Activated naive CD4-positive, alpha-beta T cell treated with anti-CD3 and anti-CD28 coated beads, Interleukin-2, amount 10 ng/mL, durations not matched to agents 7 days and 5 days (primary cell): ENCODE results near the gene SNX11.

Experiments
- CTCF ChIA-PET: fragments of 350-600 bp; sonication (Branson Sonifier 250); formaldehyde crosslinking; loops from one replicate; lab custom pipeline; 2021; ENCODE audit warnings: antibody characterized with exemption; lab: Charles Lee
- DNase-seq: peaks from one replicate; pipeline ENCODE4 v3.0.0-alpha.2; 2020
- H3K27ac Mint-ChIP-seq: one replicate; pipeline ENCODE4 v1.8.0; 2021; ENCODE audit warnings: mild to moderate bottlenecking, moderate library complexity, mixed read lengths
- H3K27me3 Mint-ChIP-seq: one replicate; pipeline ENCODE4 v1.8.0; 2021; ENCODE audit warnings: mild to moderate bottlenecking, mixed read lengths
- H3K36me3 Mint-ChIP-seq: one replicate; pipeline ENCODE4 v1.8.0; 2021; ENCODE audit warnings: mixed read lengths
- H3K4me1 Mint-ChIP-seq: one replicate; pipeline ENCODE4 v1.8.0; 2021; ENCODE audit warnings: mixed read lengths
- H3K4me3 Mint-ChIP-seq: one replicate; pipeline ENCODE4 v1.8.0; 2021; ENCODE audit warnings: mild to moderate bottlenecking, moderate library complexity, mixed read lengths
- H3K9me3 Mint-ChIP-seq: one replicate; pipeline ENCODE4 v1.8.0; 2021; ENCODE audit warnings: mixed read lengths

SNX11 gene

GRCh38 chr17:48149787-48150463 lies 42.4 kb downstream of the SNX11 start:
- CTCF ChIA-PET = interaction anchor here (2.1 kb wide), 1 partner anchor 19 kb away, joined by 5 read pairs; no protein-coding TSS in a partner anchor

GRCh38 chr17:48150597-48151001 lies 43.0 kb downstream of the SNX11 start:
- Mint-ChIP-seq H3K9me3 (no peaks in the 10 kb centered on the region), H3K27me3 (no peaks in the 10 kb centered on the region), H3K27ac (no peak overlapping the region), H3K4me3 (no peak overlapping the region), H3K36me3 (peaks cover 40% of the 10 kb centered on the region), H3K4me1 (no peaks in the 10 kb centered on the region)
- CTCF ChIA-PET = no interaction called here
- no peak for DNase-seq

More at GRCh38 chr17:48149787-48150463, 42.4 kb downstream of the SNX11 start:
- no peaks in the 10 kb centered on the region for H3K9me3 Mint-ChIP-seq
- H3K27ac Mint-ChIP-seq = no peak overlapping the region
- H3K4me3 Mint-ChIP-seq = no peak overlapping the region
- no peaks in the 10 kb centered on the region for H3K27me3 Mint-ChIP-seq
- no peak for DNase-seq
- no peaks in the 10 kb centered on the region for H3K4me1 Mint-ChIP-seq
- peaks cover 41% of the 10 kb centered on the region for H3K36me3 Mint-ChIP-seq

- no peak for DNase-seq
- Mint-ChIP-seq H3K27me3 (no peaks in the 10 kb centered on the region), H3K27ac (no peak overlapping the region), H3K36me3 (peaks cover 40% of the 10 kb centered on the region), H3K4me3 (no peak overlapping the region), H3K9me3 (no peaks in the 10 kb centered on the region), H3K4me1 (no peaks in the 10 kb centered on the region)
- CTCF ChIA-PET = interaction anchor here (0.6 kb wide), 1 partner anchor 442 kb away, joined by 3 read pairs; no protein-coding TSS in a partner anchor
These were observed 43.7 kb downstream of the SNX11 start for GRCh38 chr17:48151220-48151619.

- Mint-ChIP-seq H3K27me3 (no peaks in the 10 kb centered on the region), H3K4me1 (no peaks in the 10 kb centered on the region), H3K4me3 (no peak overlapping the region), H3K36me3 (peaks cover 44% of the 10 kb centered on the region), H3K9me3 (no peaks in the 10 kb centered on the region), H3K27ac (no peak overlapping the region)
- DNase-seq = no peak
- CTCF ChIA-PET = interaction anchor here (0.7 to 1.0 kb wide), 2 partner anchors 9 to 127 kb away, joined by 3 read pairs; no protein-coding TSS in a partner anchor
These were observed 44.7 kb downstream of the SNX11 start for GRCh38 chr17:48152289-48152688.

- H3K9me3 Mint-ChIP-seq = no peaks in the 10 kb centered on the region
- DNase-seq = peak; percentile 35
- H3K27ac Mint-ChIP-seq = no peak overlapping the region
- H3K27me3 Mint-ChIP-seq = no peaks in the 10 kb centered on the region
- no peaks in the 10 kb centered on the region for H3K4me1 Mint-ChIP-seq
- CTCF ChIA-PET = interaction anchor here (0.7 kb wide), 1 partner anchor 70 kb away, joined by 3 read pairs; no protein-coding TSS in a partner anchor
- no peak overlapping the region for H3K4me3 Mint-ChIP-seq
- peaks cover 34% of the 10 kb centered on the region for H3K36me3 Mint-ChIP-seq
These were observed 46.3 kb downstream of the SNX11 start for GRCh38 chr17:48153691-48154358.

- H3K9me3 Mint-ChIP-seq = no peaks in the 10 kb centered on the region
- H3K4me3 Mint-ChIP-seq = no peak overlapping the region
- no peak overlapping the region for H3K27ac Mint-ChIP-seq
- peaks cover 40% of the 10 kb centered on the region for H3K36me3 Mint-ChIP-seq
- no peak for DNase-seq
- no peaks in the 10 kb centered on the region for H3K27me3 Mint-ChIP-seq
- no peaks in the 10 kb centered on the region for H3K4me1 Mint-ChIP-seq
- CTCF ChIA-PET = interaction anchor here (1.6 kb wide), 1 partner anchor 8 kb away, joined by 3 read pairs; no protein-coding TSS in a partner anchor
These were observed 48.5 kb downstream of the SNX11 start for GRCh38 chr17:48155889-48156611.

- Mint-ChIP-seq H3K27ac (no peak overlapping the region), H3K27me3 (no peaks in the 10 kb centered on the region), H3K4me1 (peaks cover 9% of the 10 kb centered on the region), H3K9me3 (no peaks in the 10 kb centered on the region), H3K36me3 (peaks cover 39% of the 10 kb centered on the region), H3K4me3 (no peak overlapping the region)
- no peak for DNase-seq
- CTCF ChIA-PET = interaction anchor here (0.9 to 1.1 kb wide), 2 partner anchors 34 to 79 kb away, joined by 3 to 4 read pairs; no protein-coding TSS in a partner anchor
These were observed 51.7 kb downstream of the SNX11 start for GRCh38 chr17:48159232-48159631.

GRCh38 chr17:48160177-48161081 lies 52.9 kb downstream of the SNX11 start:
- CTCF ChIA-PET = interaction anchor here (1.1 kb wide), 1 partner anchor 33 kb away, joined by 4 read pairs; no protein-coding TSS in a partner anchor
- no peaks in the 10 kb centered on the region for H3K27me3 Mint-ChIP-seq

GRCh38 chr17:48161127-48161905 lies 53.8 kb downstream of the SNX11 start:
- Mint-ChIP-seq H3K4me1 (peaks cover 10% of the 10 kb centered on the region), H3K4me3 (no peak overlapping the region), H3K27ac (no peak overlapping the region), H3K36me3 (peaks cover 41% of the 10 kb centered on the region), H3K27me3 (no peaks in the 10 kb centered on the region), H3K9me3 (no peaks in the 10 kb centered on the region)
- no peak for DNase-seq
- CTCF ChIA-PET = no interaction called here

More at GRCh38 chr17:48160177-48161081, 52.9 kb downstream of the SNX11 start:
- Mint-ChIP-seq H3K4me3 (no peak overlapping the region), H3K9me3 (no peaks in the 10 kb centered on the region), H3K27ac (no peak overlapping the region), H3K4me1 (peaks cover 10% of the 10 kb centered on the region), H3K36me3 (peaks cover 44% of the 10 kb centered on the region)
- no peak for DNase-seq

GRCh38 chr17:48162306-48162934 lies 54.9 kb downstream of the SNX11 start:
- no peak for DNase-seq
- CTCF ChIA-PET = interaction anchor here (1.5 kb wide), 2 partner anchors 8 to 32 kb away, joined by 3 read pairs; no protein-coding TSS in a partner anchor
- Mint-ChIP-seq H3K36me3 (peaks cover 37% of the 10 kb centered on the region), H3K27ac (no peak overlapping the region), H3K27me3 (no peaks in the 10 kb centered on the region), H3K4me3 (no peak overlapping the region), H3K4me1 (peaks cover 11% of the 10 kb centered on the region), H3K9me3 (no peaks in the 10 kb centered on the region)

GRCh38 chr17:48162946-48163506 lies 55.5 kb downstream of the SNX11 start:
- no peak for DNase-seq
- Mint-ChIP-seq H3K36me3 (peaks cover 41% of the 10 kb centered on the region), H3K27me3 (no peaks in the 10 kb centered on the region), H3K9me3 (no peaks in the 10 kb centered on the region), H3K4me1 (peaks cover 13% of the 10 kb centered on the region), H3K4me3 (no peak overlapping the region), H3K27ac (peak overlapping the region; percentile 25)
- CTCF ChIA-PET = interaction anchor here (1.5 kb wide), 2 partner anchors 8 to 32 kb away, joined by 3 read pairs; no protein-coding TSS in a partner anchor

- Mint-ChIP-seq H3K4me1 (peaks cover 13% of the 10 kb centered on the region), H3K9me3 (no peaks in the 10 kb centered on the region), H3K36me3 (peaks cover 44% of the 10 kb centered on the region), H3K4me3 (no peak overlapping the region), H3K27ac (no peak overlapping the region), H3K27me3 (no peaks in the 10 kb centered on the region)
- no peak for DNase-seq
- CTCF ChIA-PET = interaction anchor here (1.5 kb wide), 1 partner anchor 9 kb away, joined by 3 read pairs; no protein-coding TSS in a partner anchor
These were observed 56.2 kb downstream of the SNX11 start for GRCh38 chr17:48163809-48164208.
